Measurements from ENCODE around the gene MRTFB.

The MRTFB gene

GRCh38 chr16:14129502-14129901, 58.4 kb downstream of the MRTFB start:
- DNase-seq (ENCODE audit: low read depth in 2 of 2, low spot score in 1 of 2) = no peak

DNA sequence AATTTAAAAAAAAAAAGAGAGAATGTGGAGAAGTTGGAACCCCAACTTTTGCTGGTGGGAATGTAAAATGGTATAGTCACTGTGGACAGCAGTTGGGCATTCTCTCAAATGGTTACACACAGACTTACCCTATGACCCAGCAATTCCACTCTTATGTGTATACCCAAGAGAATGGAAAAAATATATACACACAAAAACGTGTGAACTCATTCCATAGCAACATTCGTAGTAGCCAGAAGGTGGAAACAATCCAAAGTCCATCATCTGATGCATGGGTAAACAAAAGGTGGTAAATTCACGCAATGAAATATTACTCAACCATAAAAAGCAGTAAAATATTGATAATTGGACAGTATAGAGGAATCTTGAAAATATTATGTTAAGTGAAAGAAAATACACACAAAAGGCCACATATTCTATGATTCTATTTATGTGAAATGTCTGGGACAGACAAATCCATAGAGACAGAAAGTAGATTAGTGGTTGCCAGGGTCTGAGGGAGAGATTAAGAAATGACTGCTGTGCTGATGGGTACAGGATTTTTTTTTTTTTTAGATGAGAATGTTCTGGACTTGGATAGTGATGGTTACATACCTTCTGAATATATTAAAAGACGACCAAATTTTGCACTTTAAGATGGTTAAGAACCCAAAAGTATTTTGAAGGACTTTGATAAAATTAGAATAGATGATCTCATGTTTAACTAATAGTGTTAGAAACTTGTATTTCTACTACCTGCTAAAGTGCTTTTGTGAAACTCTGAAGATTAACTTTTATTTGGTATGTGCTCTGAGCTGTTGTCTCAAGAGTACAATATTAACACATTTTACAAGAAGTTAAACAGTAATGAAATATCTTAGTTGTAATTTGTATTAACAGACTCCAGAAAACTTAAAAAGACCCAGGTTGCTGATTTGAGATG, 60.9 kb downstream of the MRTFB start:
- DNase-seq (ENCODE audit: low read depth in 2 of 2, low spot score in 1 of 2) = no peak

- DNase-seq (ENCODE audit: low read depth in 2 of 2, low spot score in 1 of 2) = no peak
Measured at GRCh38 chr16:14132696-14133048, 61.6 kb downstream of the MRTFB start.

GRCh38 chr16:14133907-14134306, 62.8 kb downstream of the MRTFB start:
- no peak for DNase-seq (ENCODE audit: low read depth in 2 of 2, low spot score in 1 of 2)

DNA sequence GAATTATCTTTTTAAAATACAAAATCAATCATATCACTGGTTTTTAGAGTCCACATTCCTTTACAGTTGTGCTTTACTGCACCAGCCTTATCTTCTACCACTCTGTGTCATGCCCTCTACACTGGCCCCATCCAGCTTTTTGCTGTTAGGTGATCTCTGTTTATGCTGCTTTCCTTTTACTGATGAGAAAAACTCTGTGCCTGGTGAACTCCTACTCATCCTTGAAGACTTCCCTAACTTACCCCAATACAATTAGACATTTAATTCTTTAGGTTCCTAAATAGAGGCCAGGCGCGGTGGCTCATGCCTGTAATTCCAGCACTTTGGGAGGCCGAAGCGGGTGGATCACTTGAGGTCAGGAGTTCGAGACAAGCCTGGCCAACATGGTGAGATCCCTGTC, 64.6 kb downstream of the MRTFB start:
- DNase-seq (ENCODE audit: low read depth in 2 of 2, low spot score in 1 of 2) = no peak

GRCh38 chr16:14139872-14140271, 68.8 kb downstream of the MRTFB start:
- DNase-seq (ENCODE audit: low read depth in 2 of 2, low spot score in 1 of 2) = no peak

DNA sequence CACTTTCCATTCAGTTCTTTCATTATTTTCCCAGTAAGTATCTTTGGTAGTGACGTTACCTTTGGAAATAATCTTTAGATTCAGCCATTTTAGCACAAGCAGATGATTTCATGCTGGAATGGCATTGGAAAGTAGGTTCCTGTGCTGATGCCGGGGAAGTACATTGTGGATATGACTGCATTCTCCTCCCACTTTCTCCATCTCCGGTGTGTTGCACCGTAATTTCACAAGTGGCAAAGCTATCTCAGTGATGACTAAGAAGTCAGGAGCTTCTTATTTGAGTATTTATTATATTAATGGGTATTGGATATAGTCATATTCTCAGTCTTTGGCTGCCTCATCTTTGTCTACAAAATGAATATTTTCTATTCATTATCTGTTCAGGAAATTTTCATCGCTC, 69.8 kb downstream of the MRTFB start:
- DNase-seq (ENCODE audit: low read depth in 2 of 2, low spot score in 1 of 2) = no peak

GRCh38 chr16:14146445-14146844, 75.3 kb downstream of the MRTFB start:
- no peak for DNase-seq (ENCODE audit: low read depth in 2 of 2, low spot score in 1 of 2)

GRCh38 chr16:14148016-14148415, 76.9 kb downstream of the MRTFB start:
- no peak for DNase-seq (ENCODE audit: low read depth in 2 of 2, low spot score in 1 of 2)

DNA sequence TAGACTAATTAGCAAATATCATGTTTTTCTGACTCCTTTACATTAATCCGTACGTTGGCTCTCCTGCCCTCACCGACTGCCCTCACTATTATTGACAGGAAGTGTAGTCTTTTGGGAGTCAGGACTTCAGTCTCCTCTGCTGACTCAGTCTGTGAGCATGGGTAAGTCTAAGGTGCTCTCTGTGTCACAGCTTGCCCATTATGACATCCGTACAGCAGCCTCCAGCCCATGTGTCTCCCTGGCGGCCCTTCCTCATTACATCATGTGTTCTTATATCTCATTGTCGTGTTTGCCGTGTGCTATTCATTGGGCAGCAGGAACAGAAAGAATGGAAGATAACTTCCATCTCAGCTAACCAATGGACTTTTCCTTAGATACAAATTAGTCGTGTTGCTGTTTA, 77.5 kb downstream of the MRTFB start:
- DNase-seq (ENCODE audit: low read depth in 2 of 2, low spot score in 1 of 2) = no peak

DNA sequence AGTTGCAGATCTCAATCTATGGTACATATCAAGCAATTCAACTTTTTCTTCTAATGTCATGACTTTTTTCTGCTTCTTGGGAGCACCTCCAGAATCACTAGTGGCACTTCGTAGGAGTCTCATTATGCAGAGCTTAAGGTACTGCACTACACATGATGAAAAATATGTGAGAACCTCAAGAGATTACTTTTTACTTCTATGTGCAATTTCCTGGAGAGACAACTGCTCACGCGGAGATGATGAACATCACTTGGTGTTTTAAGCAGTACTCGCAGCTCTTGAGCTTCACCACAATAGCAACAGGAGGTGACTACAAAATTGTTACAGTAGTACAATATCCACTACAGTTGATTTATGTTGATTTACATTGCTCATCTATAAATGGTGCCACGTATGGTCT, 79.7 kb downstream of the MRTFB start:
- DNase-seq (ENCODE audit: low read depth in 2 of 2, low spot score in 1 of 2) = no peak

- no peak for DNase-seq (ENCODE audit: low read depth in 2 of 2, low spot score in 1 of 2)
Measured at GRCh38 chr16:14151256-14152030, 80.3 kb downstream of the MRTFB start.

DNA sequence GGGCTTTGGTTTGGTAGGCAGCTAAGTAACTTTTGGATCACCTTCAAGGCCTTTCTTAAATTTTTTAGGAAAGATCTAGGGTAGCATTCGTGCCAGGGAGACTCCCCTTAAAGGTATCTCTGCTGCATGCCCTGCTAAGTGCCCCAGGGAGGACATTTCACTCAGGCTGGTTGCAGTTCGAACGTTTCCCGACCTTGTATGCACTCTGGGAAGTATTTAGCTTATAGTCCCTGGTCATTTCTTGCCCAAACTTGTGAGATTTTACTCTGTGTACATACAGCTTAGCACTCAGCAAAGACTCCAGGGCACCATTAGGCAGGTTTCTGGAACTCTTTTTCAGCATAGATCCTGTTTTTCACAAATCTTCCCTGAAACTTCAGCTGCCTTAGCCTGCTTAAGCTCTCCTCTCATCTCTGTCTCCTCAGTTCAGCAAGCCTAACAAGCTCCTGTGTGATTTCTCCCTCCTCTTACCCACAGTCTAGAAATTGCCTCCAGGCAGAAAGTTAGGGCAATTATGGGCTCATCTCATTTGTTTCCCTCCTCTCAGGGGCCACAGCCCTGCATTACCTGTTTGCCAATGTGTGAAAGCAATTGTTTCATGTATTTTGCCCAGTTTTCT, 84.6 kb downstream of the MRTFB start:
- DNase-seq (ENCODE audit: low read depth in 2 of 2, low spot score in 1 of 2) = no peak

GRCh38 chr16:14164916-14165662, 94.0 kb downstream of the MRTFB start:
- no peak for DNase-seq (ENCODE audit: low read depth in 2 of 2, low spot score in 1 of 2)

GRCh38 chr16:14168146-14168545, 97.0 kb downstream of the MRTFB start:
- DNase-seq (ENCODE audit: low read depth in 2 of 2, low spot score in 1 of 2) = no peak

- no peak for DNase-seq (ENCODE audit: low read depth in 2 of 2, low spot score in 1 of 2)
Measured at GRCh38 chr16:14172200-14172809, 101.2 kb downstream of the MRTFB start.

- DNase-seq (ENCODE audit: low read depth in 2 of 2, low spot score in 1 of 2) = no peak
Measured at GRCh38 chr16:14175086-14175485, 104.0 kb downstream of the MRTFB start.

DNA sequence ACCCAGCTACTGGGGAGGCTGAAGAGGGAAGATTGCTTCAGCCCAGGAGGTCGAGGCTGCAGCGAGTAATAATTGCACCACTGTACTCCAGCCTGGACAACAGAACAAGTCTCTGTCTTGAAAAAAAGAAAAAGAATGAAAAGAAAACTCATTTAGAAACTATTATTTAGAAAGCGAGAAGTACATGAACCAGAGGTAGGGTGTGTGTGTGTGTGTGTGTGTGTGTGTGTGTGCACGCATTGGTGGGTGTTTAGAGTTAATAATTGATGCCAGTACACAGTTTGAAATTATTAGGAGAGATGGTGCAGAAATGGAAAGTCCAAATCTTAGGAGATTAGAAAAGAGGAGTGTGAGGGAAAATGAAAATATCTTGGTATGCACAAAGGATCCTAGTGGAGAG, 106.6 kb downstream of the MRTFB start:
- no peak for DNase-seq (ENCODE audit: low read depth in 2 of 2, low spot score in 1 of 2)

- DNase-seq (ENCODE audit: low read depth in 2 of 2, low spot score in 1 of 2) = no peak
Measured at GRCh38 chr16:14179116-14179515, 108.0 kb downstream of the MRTFB start.

GRCh38 chr16:14180481-14180944, 109.4 kb downstream of the MRTFB start:
- no peak for DNase-seq (ENCODE audit: low read depth in 2 of 2, low spot score in 1 of 2)

All from stimulated activated CD8-positive, alpha-beta memory T cell treated with anti-CD3 and anti-CD28 coated beads, Interleukin-4, amount 100 ng/mL, for 1 hour (primary cell).